NT2/D1 (cell line): ENCODE data around the gene VAV2.

ENCODE experiments used
- SUZ12 ChIP-seq: IDR thresholded peaks from 2 replicates; pipeline ENCODE4 v1.6.1; 2011; ENCODE audit not compliant: insufficient read length, insufficient read depth; ENCODE audit errors: extremely low read depth
- YY1 ChIP-seq: IDR thresholded peaks from 2 replicates; pipeline ENCODE4 v1.6.1; 2011; ENCODE audit not compliant: insufficient read length, insufficient read depth

- TF ChIP-seq YY1 = no peak
- no peak for TF ChIP-seq SUZ12
Measured at GRCh38 chr9:133990366-133991213, 1.5 kb downstream of the VAV2 start.
